GM12878 (cell line): ENCODE results near the gene AADAC. TPM values are rescaled to one million over a fixed set of nuclear protein-coding genes. Genes with fewer than 3 reads are reported as not detected.
A peak's percentile ranks its signal among the peaks of the same experiment; 100 is the strongest.

ENCODE experiments used
- ATAC-seq: fragments of 200-7000 bp; cut with Tn5 transposase; 3 replicates; pipeline ENCODE4 v1.9.1; 2020; ENCODE audit warnings: mild to moderate bottlenecking, moderate library complexity
- BruUV-seq: library from RNA; stranded (reverse); fragments of 400-500 nt; replicated peaks from 2 replicates; lab custom pipeline; 2021; lab: Mats Ljungman, UMichigan
- CTCF ChIA-PET: fragments of 300-600 bp; sonication (Branson Sonifier 250); formaldehyde crosslinking; extraction: SDS; loops from one replicate; lab custom pipeline; 2021; ENCODE audit warnings: inconsistent platforms; lab: Yijun Ruan, JAX
- POLR2A ChIA-PET: fragments of 350-600 bp; formaldehyde crosslinking; extraction: SDS; loops from one replicate; lab custom pipeline; 2021; ENCODE audit warnings: inconsistent platforms; lab: Charles Lee
- RAD21 ChIA-PET: fragments of 300-600 bp; sonication (Branson Sonifier 250); formaldehyde crosslinking; loops from one replicate; lab custom pipeline; 2023; ENCODE audit warnings: antibody characterized with exemption; ENCODE audit not compliant: unreplicated experiment; lab: Charles Lee
- SMC1A ChIA-PET: fragments of 300-600 bp; sonication (Branson Sonifier 250); formaldehyde crosslinking; loops from one replicate; lab custom pipeline; 2023; ENCODE audit not compliant: unreplicated experiment, uncharacterized antibody; lab: Charles Lee
- DNase-seq: peaks from one replicate; pipeline ENCODE4 v3.0.0-alpha.2; 2011; ENCODE audit warnings: low read depth, low spot score
- FAIRE-seq: peaks from 3 replicates; lab custom pipeline; 2011; peaks lifted over from hg19 to GRCh38; lab: Jason Lieb, UNC
- H2AFZ ChIP-seq: 2 replicates; pipeline ENCODE4 v1.6.0; 2011; ENCODE audit warnings: low read depth, low read length, control low read depth; ENCODE audit not compliant: control insufficient read depth
- H3K27ac ChIP-seq: 2 replicates; pipeline ENCODE4 v1.5.1; 2011; ENCODE audit warnings: control low read depth; ENCODE audit not compliant: control insufficient read depth, insufficient read depth
- H3K27me3 ChIP-seq, 2 experiments: replicated peaks in 1 of 2; 2 replicates each; pipeline versions ENCODE4 v1.6.0 to v1.6.1; 2011; ENCODE audit warnings: low read length in 1 of 2; ENCODE audit not compliant: control insufficient read depth in 2 of 2, insufficient read depth in 2 of 2
- H3K36me3 ChIP-seq, 2 experiments: 2 replicates each; pipeline ENCODE4 v1.5.1; 2011; ENCODE audit warnings: low read length in 1 of 2; ENCODE audit not compliant: control insufficient read depth in 2 of 2, insufficient read depth in 2 of 2
- H3K4me1 ChIP-seq: 2 replicates; pipeline ENCODE4 v1.6.1; 2011; ENCODE audit warnings: mild to moderate bottlenecking, low read length, moderate library complexity, mixed read lengths; ENCODE audit not compliant: control insufficient read depth, insufficient read depth
- H3K4me2 ChIP-seq: 2 replicates; pipeline ENCODE4 v1.6.0; 2011; ENCODE audit warnings: control low read depth; ENCODE audit not compliant: control insufficient read depth, insufficient read depth
- H3K4me3 ChIP-seq: fragments of 200-600 bp; sonication (generic); 2 replicates; pipeline ENCODE4 v1.5.1; 2016
- H3K79me2 ChIP-seq: 2 replicates; pipeline ENCODE4 v1.6.0; 2011; ENCODE audit warnings: low read length; ENCODE audit not compliant: control insufficient read depth, insufficient read depth
- H3K9ac ChIP-seq: 2 replicates; pipeline ENCODE4 v1.8.0; 2011; ENCODE audit warnings: low read length, control low read depth, mixed read lengths; ENCODE audit not compliant: control insufficient read depth, insufficient read depth
- H3K9me3 ChIP-seq: replicated peaks from 3 replicates; pipeline ENCODE4 v1.5.1; 2011; ENCODE audit warnings: mild to moderate bottlenecking, low read length; ENCODE audit not compliant: control insufficient read depth, insufficient read depth
- H4K20me1 ChIP-seq: 2 replicates; pipeline ENCODE4 v1.6.0; 2011; ENCODE audit not compliant: control insufficient read depth, insufficient read depth
- BHLHE40 ChIP-seq, 2 experiments: fragments of 450-650 bp in 1 of 2; IDR thresholded peaks; 2 replicates each; pipeline ENCODE4 v1.6.1; 2011 to 2017; ENCODE audit warnings: low read depth in 2 of 2, borderline replicate concordance in 1 of 2, improper control_type of control experiment in 1 of 2, low read length in 1 of 2, mild to moderate bottlenecking in 1 of 2
- BRCA1 ChIP-seq: IDR thresholded peaks from 2 replicates; pipeline ENCODE4 v1.6.1; 2011; ENCODE audit warnings: low read depth, low read length, improper control_type of control experiment
- EZH2 ChIP-seq: IDR thresholded peaks from 2 replicates; pipeline ENCODE4 v1.6.1; 2012; ENCODE audit warnings: low read depth, mild to moderate bottlenecking, control low read depth, inconsistent platforms, low read length, borderline replicate concordance; ENCODE audit not compliant: control insufficient read depth
- NBN ChIP-seq: fragments of 450-650 bp; IDR thresholded peaks from 2 replicates; pipeline ENCODE4 v1.6.1; 2016
- NR2F1 ChIP-seq: fragments of 450-650 bp; conservative IDR thresholded peaks from 2 replicates; pipeline ENCODE4 v1.6.1; 2017; ENCODE audit warnings: mild to moderate bottlenecking
- POLR2AphosphoS2 ChIP-seq: IDR thresholded peaks from 2 replicates; pipeline ENCODE4 v1.6.1; 2011; ENCODE audit warnings: low read depth, mild to moderate bottlenecking, low read length, improper control_type of control experiment, moderate library complexity
- SMC3 ChIP-seq: IDR thresholded peaks from 2 replicates; pipeline ENCODE4 v1.6.1; 2011; ENCODE audit warnings: low read length, improper control_type of control experiment, borderline replicate concordance
- SP1 ChIP-seq: IDR thresholded peaks from one replicate; pipeline ENCODE4 v1.6.1; 2011; ENCODE audit warnings: low read depth, low read length
- SUZ12 ChIP-seq: fragments of 200-600 bp; sonication (generic); IDR thresholded peaks from one replicate; pipeline ENCODE4 v1.6.1; 2018; ENCODE audit warnings: antibody characterized with exemption, mild to moderate bottlenecking; ENCODE audit not compliant: unreplicated experiment
- in situ Hi-C: fragments of 300-500 bp; cut with MboI; formaldehyde crosslinking; loops from 9 replicates; pipeline ENCODE4 v1.14.3; 2018; ENCODE audit warnings: mixed read lengths
- intact Hi-C: fragments of 100-400 bp; cut with micrococcal nuclease; formaldehyde crosslinking; loops from one replicate; pipeline ENCODE4 v1.14.2; 2022; ENCODE audit not compliant: unreplicated experiment
- polyA plus RNA-seq, 11 experiments: library from polyadenylated mRNA; depleted of rRNA in 4 of 11; unstranded in 6 of 11; stranded (reverse) in 5 of 11; fragments of >200 nt; fragmentation: Nextera tagmentation in 4 of 11; fragmentation: Illumina TruSeq in 1 of 11; extraction: Ambion mirVana in 4 of 11; extraction: Trizol in 1 of 11; gene quantifications; 1 replicate in 1 of 11; 2 replicates in 10 of 11; pipeline versions ENCODE4 v1.2.1 to v1.2.3, GENCODE V29; 2011 to 2016; ENCODE audit warnings: inconsistent platforms in 2 of 11, missing spikeins in 2 of 11, low read depth in 1 of 11
- total RNA-seq, 4 experiments: library from RNA; depleted of rRNA in 3 of 4; stranded (reverse); fragments of >200 nt in 3 of 4; fragmentation: Illumina TruSeq in 1 of 4; extraction: Trizol in 1 of 4; gene quantifications; 2 replicates each; pipeline versions ENCODE4 v1.2.1 to v1.2.3, GENCODE V29; 2013 to 2021
- TF ChIP-seq, protein P1 (sequence below): fragments of 450-650 bp; IDR thresholded peaks from 2 replicates; pipeline ENCODE4 v1.6.1; 2017; ENCODE audit warnings: mild to moderate bottlenecking, moderate library complexity
- TF ChIP-seq, protein P2 (sequence below): fragments of 450-650 bp; IDR thresholded peaks from 2 replicates; pipeline ENCODE4 v1.6.1; 2016; ENCODE audit warnings: mild to moderate bottlenecking
- TF ChIP-seq, protein P3 (sequence below): IDR thresholded peaks from 2 replicates; pipeline ENCODE4 v1.6.1; 2011; ENCODE audit warnings: mild to moderate bottlenecking, low read depth, low read length, moderate library complexity; ENCODE audit not compliant: insufficient replicate concordance

Gene AADAC
- total and polyA plus RNA-seq, 10 of the 15 experiments (the other 5 are each of a cell fraction or from before 2014, with no cell fraction given) = 0.13 TPM; not detected in 9

DNA sequence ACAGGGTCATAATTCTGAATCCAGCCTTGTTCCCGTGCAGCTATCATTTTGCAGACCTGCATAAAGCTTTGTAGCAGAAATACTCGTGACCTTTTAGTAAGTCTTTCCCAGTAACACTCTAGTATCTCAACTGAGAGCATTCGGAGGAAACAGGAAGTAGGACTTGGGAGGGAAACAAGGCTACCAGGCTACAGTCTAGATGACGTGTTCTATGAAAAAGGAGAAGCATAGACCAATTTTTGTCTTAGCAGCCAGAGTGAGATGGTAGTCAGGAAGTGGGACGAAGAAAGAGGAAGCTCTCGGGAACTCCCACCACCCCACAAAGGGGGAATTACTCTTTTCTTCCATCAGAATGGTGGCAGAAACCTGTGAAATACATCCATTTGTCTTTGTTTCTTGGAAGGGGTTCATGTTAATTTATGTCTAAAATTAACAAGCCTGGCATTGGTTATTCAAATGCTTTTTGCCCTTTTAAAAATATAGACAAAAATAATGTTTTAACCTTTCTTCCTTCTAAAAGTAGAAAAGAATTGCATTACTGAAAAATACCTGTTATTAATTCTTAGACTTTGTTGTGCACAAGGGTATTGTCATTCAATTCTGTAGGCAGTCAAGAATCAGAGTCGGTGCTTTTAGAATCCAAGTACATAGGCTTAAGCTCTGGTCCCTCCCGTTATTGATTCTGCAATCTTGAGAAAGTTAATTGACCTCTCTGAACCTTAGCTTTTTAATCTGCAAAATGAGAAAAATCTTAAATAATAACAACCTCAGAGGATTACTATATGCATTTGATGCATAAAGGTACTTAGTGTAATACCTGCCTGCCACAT is 57.9 kb downstream of the AADAC start (continued):
- TF ChIP-seq, protein P1, sequence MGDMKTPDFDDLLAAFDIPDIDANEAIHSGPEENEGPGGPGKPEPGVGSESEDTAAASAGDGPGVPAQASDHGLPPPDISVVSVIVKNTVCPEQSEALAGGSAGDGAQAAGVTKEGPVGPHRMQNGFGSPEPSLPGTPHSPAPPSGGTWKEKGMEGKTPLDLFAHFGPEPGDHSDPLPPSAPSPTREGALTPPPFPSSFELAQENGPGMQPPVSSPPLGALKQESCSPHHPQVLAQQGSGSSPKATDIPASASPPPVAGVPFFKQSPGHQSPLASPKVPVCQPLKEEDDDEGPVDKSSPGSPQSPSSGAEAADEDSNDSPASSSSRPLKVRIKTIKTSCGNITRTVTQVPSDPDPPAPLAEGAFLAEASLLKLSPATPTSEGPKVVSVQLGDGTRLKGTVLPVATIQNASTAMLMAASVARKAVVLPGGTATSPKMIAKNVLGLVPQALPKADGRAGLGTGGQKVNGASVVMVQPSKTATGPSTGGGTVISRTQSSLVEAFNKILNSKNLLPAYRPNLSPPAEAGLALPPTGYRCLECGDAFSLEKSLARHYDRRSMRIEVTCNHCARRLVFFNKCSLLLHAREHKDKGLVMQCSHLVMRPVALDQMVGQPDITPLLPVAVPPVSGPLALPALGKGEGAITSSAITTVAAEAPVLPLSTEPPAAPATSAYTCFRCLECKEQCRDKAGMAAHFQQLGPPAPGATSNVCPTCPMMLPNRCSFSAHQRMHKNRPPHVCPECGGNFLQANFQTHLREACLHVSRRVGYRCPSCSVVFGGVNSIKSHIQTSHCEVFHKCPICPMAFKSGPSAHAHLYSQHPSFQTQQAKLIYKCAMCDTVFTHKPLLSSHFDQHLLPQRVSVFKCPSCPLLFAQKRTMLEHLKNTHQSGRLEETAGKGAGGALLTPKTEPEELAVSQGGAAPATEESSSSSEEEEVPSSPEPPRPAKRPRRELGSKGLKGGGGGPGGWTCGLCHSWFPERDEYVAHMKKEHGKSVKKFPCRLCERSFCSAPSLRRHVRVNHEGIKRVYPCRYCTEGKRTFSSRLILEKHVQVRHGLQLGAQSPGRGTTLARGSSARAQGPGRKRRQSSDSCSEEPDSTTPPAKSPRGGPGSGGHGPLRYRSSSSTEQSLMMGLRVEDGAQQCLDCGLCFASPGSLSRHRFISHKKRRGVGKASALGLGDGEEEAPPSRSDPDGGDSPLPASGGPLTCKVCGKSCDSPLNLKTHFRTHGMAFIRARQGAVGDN = no peak
- TF ChIP-seq NBN (0 out of 2 replicates have a peak, but pooled peaks have one; percentile 63), SUZ12 (no peak), SMC3 (no peak), POLR2AphosphoS2 (no peak), EZH2 (no peak)

DNA sequence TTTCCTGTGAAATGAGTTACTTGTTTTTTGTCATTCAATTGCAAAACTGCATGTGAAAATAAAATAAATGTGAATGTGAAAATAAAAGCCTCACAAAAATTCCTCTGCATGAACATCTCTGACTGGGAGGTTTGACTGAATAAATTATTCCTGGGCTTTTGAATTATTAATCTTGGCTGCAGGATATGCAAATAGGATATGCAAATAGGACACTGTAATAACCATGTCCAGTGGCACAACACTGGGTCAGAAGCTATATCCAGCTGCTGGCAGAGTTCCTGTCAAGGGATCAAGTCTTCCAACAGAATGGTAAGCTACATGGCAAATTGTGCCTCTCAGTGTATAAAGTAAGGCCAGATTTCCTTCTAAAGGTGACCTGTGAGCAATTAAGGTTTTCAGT is 59.5 kb downstream of the AADAC start, which contains the start of gene SUCNR1:
SUCNR1 (plus strand) TSS at position 246 of the 400 bp plus-strand sequence. CDS start 6,250 bp downstream, outside the sequence.
- Histone ChIP-seq H3K4me1 (peaks cover 10% of the 10 kb centered on the region), H4K20me1 (no peaks in the 10 kb centered on the region), H3K9me3 (no peaks in the 10 kb centered on the region; the same call in 2 of the 3 replicates), H3K79me2 (no peaks in the 10 kb centered on the region), H3K36me3 (no peaks in the 10 kb centered on the region), H3K9ac (no peak within 1 kb of the TSS), H2AFZ (peak within 1 kb of the TSS; percentile 21; the same call in 1 of the 2 replicates), H3K4me3 (no peak within 1 kb of the TSS), H3K27me3 (no peaks in the 10 kb centered on the region), H3K27ac (no peak within 1 kb of the TSS), H3K4me2 (no peak within 1 kb of the TSS)
- CTCF ChIA-PET = interaction anchor here (1.2 kb wide), 1 partner anchor 13 kb away, joined by 5 read pairs; no protein-coding TSS in a partner anchor
- ATAC-seq = no peak
- POLR2A ChIA-PET = no interaction called here
- TF ChIP-seq BHLHE40 (IDR thresholded peaks at IDR 0.05; ENCODE audit: borderline replicate concordance in 1 of 2, low read depth in 2 of 2, low read length in 1 of 2) = no peak
- TF ChIP-seq SP1 = no peak
- TF ChIP-seq, protein P2, sequence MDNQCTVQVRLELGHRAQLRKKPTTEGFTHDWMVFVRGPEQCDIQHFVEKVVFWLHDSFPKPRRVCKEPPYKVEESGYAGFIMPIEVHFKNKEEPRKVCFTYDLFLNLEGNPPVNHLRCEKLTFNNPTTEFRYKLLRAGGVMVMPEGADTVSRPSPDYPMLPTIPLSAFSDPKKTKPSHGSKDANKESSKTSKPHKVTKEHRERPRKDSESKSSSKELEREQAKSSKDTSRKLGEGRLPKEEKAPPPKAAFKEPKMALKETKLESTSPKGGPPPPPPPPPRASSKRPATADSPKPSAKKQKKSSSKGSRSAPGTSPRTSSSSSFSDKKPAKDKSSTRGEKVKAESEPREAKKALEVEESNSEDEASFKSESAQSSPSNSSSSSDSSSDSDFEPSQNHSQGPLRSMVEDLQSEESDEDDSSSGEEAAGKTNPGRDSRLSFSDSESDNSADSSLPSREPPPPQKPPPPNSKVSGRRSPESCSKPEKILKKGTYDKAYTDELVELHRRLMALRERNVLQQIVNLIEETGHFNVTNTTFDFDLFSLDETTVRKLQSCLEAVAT = no peak
- TF ChIP-seq, protein P3, sequence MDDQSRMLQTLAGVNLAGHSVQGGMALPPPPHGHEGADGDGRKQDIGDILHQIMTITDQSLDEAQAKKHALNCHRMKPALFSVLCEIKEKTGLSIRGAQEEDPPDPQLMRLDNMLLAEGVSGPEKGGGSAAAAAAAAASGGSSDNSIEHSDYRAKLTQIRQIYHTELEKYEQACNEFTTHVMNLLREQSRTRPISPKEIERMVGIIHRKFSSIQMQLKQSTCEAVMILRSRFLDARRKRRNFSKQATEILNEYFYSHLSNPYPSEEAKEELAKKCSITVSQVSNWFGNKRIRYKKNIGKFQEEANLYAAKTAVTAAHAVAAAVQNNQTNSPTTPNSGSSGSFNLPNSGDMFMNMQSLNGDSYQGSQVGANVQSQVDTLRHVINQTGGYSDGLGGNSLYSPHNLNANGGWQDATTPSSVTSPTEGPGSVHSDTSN = no peak
- no peak for TF ChIP-seq NR2F1
- no peak for TF ChIP-seq BRCA1
- no peak for DNase-seq
- intact Hi-C loops = no loop called here
- SMC1A ChIA-PET = interaction anchor here (0.7 to 1.4 kb wide), 2 partner anchors 34 to 36 kb away, joined by 3 to 4 read pairs; no protein-coding TSS in a partner anchor
- no TSS peak for BruUV-seq
- no peak for FAIRE-seq
- RAD21 ChIA-PET = no interaction called here
- in situ Hi-C loops = no loop called here
